GM12865 (cell line): ENCODE data around the gene CATSPER3.

Experiments
- DNase-seq: peaks from one replicate; pipeline ENCODE4 v3.0.0; 2010; ENCODE audit warnings: low read depth
- H3K4me3 ChIP-seq: 2 replicates; pipeline ENCODE4 v1.5.1; 2011; ENCODE audit warnings: mild to moderate bottlenecking, low read depth, low read length, control low read depth
- CTCF ChIP-seq: IDR thresholded peaks from 2 replicates; pipeline ENCODE4 v1.5.1; 2011; ENCODE audit warnings: low read length, control low read depth, low read depth, inconsistent platforms; ENCODE audit not compliant: insufficient read depth; ENCODE audit errors: missing control alignments

Gene CATSPER3

GRCh38 chr5:135029477-135030122, 61.9 kb downstream of the CATSPER3 start:
- TF ChIP-seq CTCF: no peak
- no peak overlapping the region for H3K4me3 ChIP-seq
- no peak for DNase-seq

DNA sequence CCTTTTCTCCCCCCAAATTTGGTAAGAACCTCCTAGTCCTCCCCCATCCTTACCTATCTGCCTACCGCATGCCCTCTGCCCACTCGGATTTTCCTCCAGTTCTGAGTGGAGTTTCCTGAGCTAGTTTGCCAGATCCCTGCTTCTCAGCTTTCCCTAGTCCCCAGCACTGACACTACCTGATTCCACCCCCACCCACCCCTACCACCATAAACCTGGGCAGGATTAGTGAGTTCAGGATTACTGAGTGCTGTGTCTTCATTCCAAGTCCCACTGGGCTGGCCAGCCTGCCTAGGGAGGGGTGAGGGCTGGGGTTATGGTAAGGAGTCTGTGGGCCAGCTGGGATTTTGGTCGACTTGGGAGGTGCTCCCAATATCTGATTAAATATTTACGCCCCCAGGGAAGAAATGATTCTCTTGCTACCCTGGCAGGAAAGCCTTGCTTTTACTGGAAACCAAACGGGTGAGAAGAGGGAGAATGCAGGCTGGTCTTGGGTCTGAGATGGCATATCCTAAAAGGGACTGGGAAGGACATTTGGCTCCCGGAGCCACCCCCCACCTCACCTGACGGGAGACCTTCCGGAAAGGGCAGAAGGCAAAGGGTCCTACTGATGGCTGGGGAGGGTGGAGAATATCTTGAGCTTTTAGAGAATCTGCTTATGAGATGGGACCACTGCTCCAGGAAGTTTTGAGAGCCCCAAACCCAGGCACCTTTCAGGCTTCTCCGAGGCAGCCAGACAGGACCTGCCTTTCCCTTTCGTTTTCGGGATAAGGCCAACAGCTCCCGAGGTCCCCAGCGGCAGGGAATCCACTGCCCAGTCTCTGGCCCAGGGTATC, 62.6 kb downstream of the CATSPER3 start:
- peak overlapping the region; percentile 32 for H3K4me3 ChIP-seq
- DNase-seq: no peak
- TF ChIP-seq CTCF: no peak

DNA sequence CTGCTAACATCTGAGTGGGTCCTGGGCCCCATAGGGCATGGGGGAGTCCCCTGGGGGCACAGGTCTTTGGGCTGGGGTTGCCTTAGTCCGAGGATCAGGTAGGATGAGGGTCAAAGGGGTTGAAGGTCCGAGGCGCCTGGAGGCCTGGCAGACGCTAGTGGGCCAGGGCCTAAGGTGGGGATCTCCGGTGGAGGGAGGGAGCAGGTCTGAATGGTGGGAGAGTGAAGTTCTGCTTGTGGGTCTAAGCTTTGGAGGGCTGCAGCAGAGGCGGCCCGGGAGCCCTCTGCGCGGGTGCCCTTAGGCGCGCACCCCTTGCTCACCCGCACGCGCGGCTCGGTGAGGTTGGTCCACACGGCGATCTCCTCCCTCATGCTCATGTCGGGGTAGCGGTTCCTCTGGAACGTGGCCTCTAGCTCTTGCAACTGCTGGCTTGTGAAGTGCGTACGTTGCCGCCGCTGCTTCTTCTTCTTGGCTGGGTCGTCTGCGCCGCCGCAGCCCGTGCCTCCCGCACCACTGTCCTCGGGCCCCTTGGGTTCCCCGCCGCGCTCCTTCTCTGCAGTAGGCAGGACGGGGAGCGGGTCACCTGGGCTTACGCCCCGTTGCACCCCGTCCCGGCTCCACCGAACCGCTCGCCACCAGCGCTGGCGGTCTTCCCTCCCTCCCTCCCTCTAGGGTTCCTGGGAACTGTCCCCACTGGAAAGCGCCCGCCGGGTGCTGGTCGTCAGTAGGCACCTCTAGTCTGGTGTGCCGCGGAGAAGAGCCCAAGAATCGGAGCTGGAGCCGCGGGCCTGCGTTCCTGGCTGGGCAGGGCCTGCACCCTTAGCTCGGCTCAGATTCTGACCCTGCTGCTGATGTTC, 63.5 kb downstream of the CATSPER3 start:
- H3K4me3 ChIP-seq: peak overlapping the region; percentile 32
- DNase-seq: peak; percentile 22
- no peak for TF ChIP-seq CTCF

GRCh38 chr5:135031813-135032694, 64.3 kb downstream of the CATSPER3 start:
- DNase-seq: no peak
- TF ChIP-seq CTCF: no peak
- no peak overlapping the region for H3K4me3 ChIP-seq

DNA sequence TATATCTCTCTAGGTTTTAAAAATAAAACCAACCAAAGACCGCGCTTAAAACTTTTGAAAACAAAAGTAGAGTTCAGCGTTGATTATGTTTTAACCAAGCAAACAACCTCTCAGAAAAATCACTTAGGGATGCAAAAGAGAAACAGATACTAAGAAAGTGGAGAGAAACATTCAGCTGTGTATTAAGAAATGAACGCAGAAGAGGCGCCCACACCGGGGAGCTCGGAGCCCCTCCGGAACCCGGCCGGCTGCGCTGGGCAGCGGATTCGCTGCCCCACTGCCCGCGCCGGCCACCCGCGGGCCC, 64.9 kb downstream of the CATSPER3 start:
- TF ChIP-seq CTCF: no peak
- H3K4me3 ChIP-seq: peak overlapping the region; percentile 50
- DNase-seq: no peak

- TF ChIP-seq CTCF: no peak
- peak; percentile 26 for DNase-seq
Observed at GRCh38 chr5:135032999-135033861, 65.5 kb downstream of the CATSPER3 start.

More at GRCh38 chr5:135032999-135033861, 65.5 kb downstream of the CATSPER3 start:
- H3K4me3 ChIP-seq: peak overlapping the region; percentile 50
